Activated CD8-positive, alpha-beta memory T cell treated with anti-CD3 and anti-CD28 coated beads for 1 hour (primary cell): ENCODE results near the gene SLC4A3.

Source experiments
- DNase-seq, 2 donors: peaks; one replicate each; pipeline ENCODE4 v3.0.0-alpha.2; 2020; ENCODE audit warnings: low read depth in 1 of 2; ENCODE audit errors: extremely low read depth in 1 of 2

SLC4A3 gene

GRCh38 chr2:219611866-219612576 lies 15.4 kb upstream of the SLC4A3 start:
- DNase-seq: no peak

GRCh38 chr2:219612577-219613286 lies 14.7 kb upstream of the SLC4A3 start:
- DNase-seq: no peak

GRCh38 chr2:219613461-219614070 lies 13.9 kb upstream of the SLC4A3 start:
- DNase-seq: no peak

GRCh38 chr2:219614076-219614860 lies 13.2 kb upstream of the SLC4A3 start:
- DNase-seq: no peak

GRCh38 chr2:219615036-219615435 lies 12.4 kb upstream of the SLC4A3 start:
- no peak for DNase-seq

GRCh38 chr2:219615894-219616293 lies 11.5 kb upstream of the SLC4A3 start:
- DNase-seq: no peak

- DNase-seq: no peak
Observed at GRCh38 chr2:219616550-219616949, 10.9 kb upstream of the SLC4A3 start.

- no peak for DNase-seq
Observed at GRCh38 chr2:219618733-219619122, 8.7 kb upstream of the SLC4A3 start.

GRCh38 chr2:219619235-219619634 lies 8.2 kb upstream of the SLC4A3 start:
- DNase-seq: no peak

- no peak for DNase-seq
Observed at GRCh38 chr2:219620546-219620945, 6.9 kb upstream of the SLC4A3 start.

- DNase-seq: no peak
Observed at GRCh38 chr2:219621935-219622334, 5.5 kb upstream of the SLC4A3 start.

- DNase-seq: no peak
Observed at GRCh38 chr2:219622472-219622871, 5.0 kb upstream of the SLC4A3 start.

- DNase-seq: no peak
Observed at GRCh38 chr2:219624565-219624964, 2.9 kb upstream of the SLC4A3 start.

- DNase-seq: no peak
Observed at GRCh38 chr2:219625179-219625578, 2.3 kb upstream of the SLC4A3 start.

- no peak for DNase-seq
Observed at GRCh38 chr2:219626540-219626939, 890 bp upstream of the SLC4A3 start.

- DNase-seq: no peak
Observed at GRCh38 chr2:219628235-219628985, 980 bp downstream of the SLC4A3 start.

GRCh38 chr2:219628986-219629901 lies 1.8 kb downstream of the SLC4A3 start:
- DNase-seq: no peak

GRCh38 chr2:219629976-219630695 lies 2.7 kb downstream of the SLC4A3 start:
- no peak for DNase-seq
